ENCODE data around the gene ZFHX3.
"Not testable (repeated sequence)": the region's sequence is repeated elsewhere in the genome, so short reads cannot be mapped to it uniquely, and the experiment has no call there.

ZFHX3 gene

GRCh38 chr16:73023752-73024570 lies 24.0 kb downstream of the ZFHX3 start:
- DNase-seq (ENCODE audit: low spot score) = no peak

GRCh38 chr16:73023320-73023719 lies 24.6 kb downstream of the ZFHX3 start:
- DNase-seq (ENCODE audit: low spot score) = no peak

- no peak for DNase-seq (ENCODE audit: low spot score)
Observed at GRCh38 chr16:73022534-73022933, 25.4 kb downstream of the ZFHX3 start.

GRCh38 chr16:73021866-73022495 lies 25.9 kb downstream of the ZFHX3 start:
- DNase-seq (ENCODE audit: low spot score) = no peak

GRCh38 chr16:73020409-73020884 lies 27.5 kb downstream of the ZFHX3 start:
- no peak for DNase-seq (ENCODE audit: low spot score)

GRCh38 chr16:73019457-73020362 lies 28.2 kb downstream of the ZFHX3 start:
- DNase-seq (ENCODE audit: low spot score) = no peak

- no peak for DNase-seq (ENCODE audit: low spot score)
Observed at GRCh38 chr16:73018821-73019456, 29.0 kb downstream of the ZFHX3 start.

- no peak for DNase-seq (ENCODE audit: low spot score)
Observed at GRCh38 chr16:73017321-73017720, 30.6 kb downstream of the ZFHX3 start.

GRCh38 chr16:73016488-73016830 lies 31.5 kb downstream of the ZFHX3 start:
- no peak for DNase-seq (ENCODE audit: low spot score)

GRCh38 chr16:73015612-73016487 lies 32.1 kb downstream of the ZFHX3 start:
- no peak for DNase-seq (ENCODE audit: low spot score)

- DNase-seq (ENCODE audit: low spot score) = no peak
Observed at GRCh38 chr16:73014768-73015167, 33.2 kb downstream of the ZFHX3 start.

- DNase-seq (ENCODE audit: low spot score) = no peak
Observed at GRCh38 chr16:73013974-73014373, 34.0 kb downstream of the ZFHX3 start.

- DNase-seq (ENCODE audit: low spot score) = no peak
Observed at GRCh38 chr16:73012341-73012740, 35.6 kb downstream of the ZFHX3 start.

- no peak for DNase-seq (ENCODE audit: low spot score)
Observed at GRCh38 chr16:73011926-73012325, 36.0 kb downstream of the ZFHX3 start.

GRCh38 chr16:73010150-73010676 lies 37.7 kb downstream of the ZFHX3 start:
- no peak for DNase-seq (ENCODE audit: low spot score)

GRCh38 chr16:73009710-73010109 lies 38.2 kb downstream of the ZFHX3 start:
- DNase-seq (ENCODE audit: low spot score) = not testable (repeated sequence)

- no peak for DNase-seq (ENCODE audit: low spot score)
Observed at GRCh38 chr16:73006026-73006425, 41.9 kb downstream of the ZFHX3 start.

GRCh38 chr16:73002866-73003265 lies 45.1 kb downstream of the ZFHX3 start:
- DNase-seq (ENCODE audit: low spot score) = no peak

- DNase-seq (ENCODE audit: low spot score) = no peak
Observed at GRCh38 chr16:73000907-73001521, 46.9 kb downstream of the ZFHX3 start.
